ENCODE results near the gene BLM. TPM values are rescaled to one million over a fixed set of nuclear protein-coding genes. Genes with fewer than 3 reads are reported as not detected.

BLM gene
- total and polyA plus RNA-seq, 2 of the 4 experiments (the other 2 are of a cell fraction): 2.5 to 6.5 TPM

- H2AK5ac ChIP-seq (ENCODE audit: low read depth, low read length): no peak overlapping the region
- no peak overlapping the region for H3K27ac ChIP-seq (ENCODE audit: insufficient read depth, low read length)
- in situ Hi-C loops (cut with MboI; ENCODE audit: low sequenced_read_pairs) (no loop called here), intact Hi-C loops (cut with micrococcal nuclease) (no loop called here), dilution Hi-C loops (cut with HindIII; ENCODE audit: low sequenced_read_pairs, unreplicated experiment) (no loop called here)
- H3K4me1 ChIP-seq (ENCODE audit: control insufficient read depth, insufficient read depth, low read length): peaks cover 2% of the 10 kb centered on the region
- 100% methylated on average over 1 of the region's 4 CpGs; no CpG with 5 or more reads in 1 of the 2 experiments for WGBS, 2 experiments (ENCODE audit: extremely low coverage in 2 of 2, insufficient read length in 1 of 2)
- H2BK20ac ChIP-seq (ENCODE audit: low read depth, low read length): no peak overlapping the region
- H4K91ac ChIP-seq (ENCODE audit: insufficient read depth, low read depth, low read length): no peak overlapping the region
- H3K18ac ChIP-seq (ENCODE audit: low read depth, low read length): no peak overlapping the region
- H3K27me3 ChIP-seq (ENCODE audit: control insufficient read depth, insufficient read depth, low read length): no peaks in the 10 kb centered on the region
- H3K23ac ChIP-seq (ENCODE audit: low read depth, low read length): no peak overlapping the region
- POLR2A ChIA-PET (ENCODE audit: unreplicated experiment): no interaction called here
- BruUV-seq (replicated peaks): no TSS peak
- H3K4me2 ChIP-seq (ENCODE audit: low read depth, low read length): no peak overlapping the region
- H3K9me3 ChIP-seq (ENCODE audit: control insufficient read depth, insufficient read depth, low read length): no peaks in the 10 kb centered on the region
- H3K36me3 ChIP-seq (ENCODE audit: control insufficient read depth, insufficient read depth, low read length): no peaks in the 10 kb centered on the region
- H3K14ac ChIP-seq (replicated peaks; ENCODE audit: low read depth, low read length): no peak overlapping the region
- DNase-seq: no peak
- H3K4ac ChIP-seq (ENCODE audit: low read depth, low read length): no peak overlapping the region
- H4K8ac ChIP-seq (ENCODE audit: low read depth in 2 of 2, low read length in 2 of 2): no peak overlapping the region
- CTCF ChIA-PET: no interaction called here
- no peak for ATAC-seq (ENCODE audit: low read depth)
- H2AK9ac ChIP-seq (replicated peaks; ENCODE audit: low read depth, low read length, poor library complexity): no peak overlapping the region
- no peak overlapping the region for H2BK5ac ChIP-seq (ENCODE audit: low read depth, low read length, poor library complexity, severe bottlenecking)
- H4K5ac ChIP-seq (ENCODE audit: low read depth, low read length): no peak overlapping the region
- no peak overlapping the region for H3K9ac ChIP-seq (ENCODE audit: low read depth, low read length)
- no peak overlapping the region for H3K4me3 ChIP-seq (ENCODE audit: insufficient read depth, low read depth, low read length)
- H2BK120ac ChIP-seq (ENCODE audit: low read depth, low read length): no peak overlapping the region
- no peak overlapping the region for H3K56ac ChIP-seq (ENCODE audit: extremely low read depth, insufficient read depth, low read length)
- H3K9me1 ChIP-seq (ENCODE audit: insufficient read depth, low read length): no peaks in the 10 kb centered on the region
- no peak overlapping the region for H2BK15ac ChIP-seq (ENCODE audit: low read depth, low read length)
- no peak overlapping the region for H2AFZ ChIP-seq (replicated peaks; ENCODE audit: low read length, poor library complexity)
- TF ChIP-seq NFE2L2 (IDR thresholded peaks at IDR 0.05; ENCODE audit: low read depth, low read length): no peak
- no peak for TF ChIP-seq SMC3 (IDR thresholded peaks at IDR 0.05; ENCODE audit: low read depth, low read length)
- no peak for TF ChIP-seq RAD21 (IDR thresholded peaks at IDR 0.05; ENCODE audit: low read length)
- TF ChIP-seq RCOR1 (IDR thresholded peaks at IDR 0.05; ENCODE audit: insufficient replicate concordance, low read length): no peak
- no peak for TF ChIP-seq POLR2A (IDR thresholded peaks at IDR 0.05; ENCODE audit: low read depth, low read length)
- no peak for TF ChIP-seq FOS (IDR thresholded peaks at IDR 0.05; ENCODE audit: low read depth, low read length)
- TF ChIP-seq MXI1 (IDR thresholded peaks at IDR 0.05; ENCODE audit: borderline replicate concordance, low read depth, low read length): no peak
- H4K20me1 ChIP-seq (ENCODE audit: insufficient read depth, low read length): no peaks in the 10 kb centered on the region
- H3K79me1 ChIP-seq (ENCODE audit: low read depth in 1 of 2, low read length in 2 of 2): no peaks in the 10 kb centered on the region
Observed at GRCh38 chr15:90763366-90764099, 46.4 kb downstream of the BLM start.
